ENCODE data around the gene PTPRO. TPM values are rescaled to one million over a fixed set of nuclear protein-coding genes. Genes with fewer than 3 reads are reported as not detected.

PTPRO gene
- polyA plus RNA-seq, 1 of the 3 experiments (the other 2 are of a cell fraction) = 1.4 TPM

GRCh38 chr12:15584366-15585041, 262.2 kb downstream of the PTPRO start:
- no peak overlapping the region for H3K4me3 ChIP-seq (ENCODE audit: low read depth in 2 of 2, low read length in 1 of 2)
- TF ChIP-seq CTCF (IDR thresholded peaks at IDR 0.05) (peak; percentile 85), SMC3 (IDR thresholded peaks at IDR 0.05; ENCODE audit: low read depth, low read length) (peak; percentile 74), EP300 (IDR thresholded peaks at IDR 0.05; ENCODE audit: borderline replicate concordance in 1 of 2, low read depth in 1 of 2, low read length in 1 of 2) (no peak), RAD21 (IDR thresholded peaks at IDR 0.05; ENCODE audit: low read length) (peak; percentile 71)
- ChIA-PET POLR2A (no interaction called here), CTCF (interaction anchor here (0.7 to 3.7 kb wide), 19 partner anchors 10 to 354 kb away, joined by 3 to 25 read pairs (median 4); no protein-coding TSS in a partner anchor)
- WGBS (ENCODE audit: low lambda C conversion rate) = 36% methylated on average over 3 of the region's 3 CpGs
- no peak overlapping the region for H3K9ac ChIP-seq
- no peaks in the 10 kb centered on the region for H3K79me2 ChIP-seq (ENCODE audit: insufficient read depth)
- H3K4me1 ChIP-seq (ENCODE audit: control insufficient read depth in 1 of 2, insufficient read depth in 2 of 2, low read depth in 1 of 2, low read length in 1 of 2) = no peaks in the 10 kb centered on the region
- no peaks in the 10 kb centered on the region for H4K20me1 ChIP-seq (ENCODE audit: insufficient read depth)
- no peaks in the 10 kb centered on the region for H3K27me3 ChIP-seq (ENCODE audit: insufficient read depth)
- no peaks in the 10 kb centered on the region for H3K36me3 ChIP-seq (replicated peaks in 1 of 2; ENCODE audit: control insufficient read depth in 1 of 2, insufficient read depth in 2 of 2, low read length in 1 of 2)
- H3K27ac ChIP-seq (ENCODE audit: low read depth in 2 of 2, low read length in 1 of 2) = no peak overlapping the region
- no peaks in the 10 kb centered on the region for H3F3A ChIP-seq (replicated peaks; ENCODE audit: insufficient read depth)
- peak; percentile 5 for DNase-seq
- H3K9me2 ChIP-seq = no peaks in the 10 kb centered on the region
- no peaks in the 10 kb centered on the region for H3K9me3 ChIP-seq
- no peak overlapping the region for H3K4me2 ChIP-seq
- no peak overlapping the region for H2AFZ ChIP-seq (ENCODE audit: low read depth)

- WGBS (ENCODE audit: low lambda C conversion rate) = 75% methylated on average over 8 of the region's 8 CpGs
- Histone ChIP-seq H3K9me3 (no peaks in the 10 kb centered on the region), H2AFZ (ENCODE audit: low read depth) (no peak overlapping the region), H3K9me2 (no peaks in the 10 kb centered on the region), H3K4me2 (no peak overlapping the region), H3K36me3 (replicated peaks in 1 of 2; ENCODE audit: control insufficient read depth in 1 of 2, insufficient read depth in 2 of 2, low read length in 1 of 2) (no peaks in the 10 kb centered on the region), H4K20me1 (ENCODE audit: insufficient read depth) (no peaks in the 10 kb centered on the region), H3F3A (replicated peaks; ENCODE audit: insufficient read depth) (no peaks in the 10 kb centered on the region), H3K4me3 (ENCODE audit: low read depth in 2 of 2, low read length in 1 of 2) (no peak overlapping the region), H3K79me2 (ENCODE audit: insufficient read depth) (no peaks in the 10 kb centered on the region), H3K9ac (no peak overlapping the region), H3K27ac (ENCODE audit: low read depth in 2 of 2, low read length in 1 of 2) (no peak overlapping the region), H3K27me3 (ENCODE audit: insufficient read depth) (no peaks in the 10 kb centered on the region), H3K4me1 (ENCODE audit: control insufficient read depth in 1 of 2, insufficient read depth in 2 of 2, low read depth in 1 of 2, low read length in 1 of 2) (no peaks in the 10 kb centered on the region; a peak in 2 of 4 replicates)
- ChIA-PET POLR2A (no interaction called here), CTCF (interaction anchor here (0.6 to 8.3 kb wide), 28 partner anchors 10 to 1486 kb away, joined by 3 to 98 read pairs (median 4); no protein-coding TSS in a partner anchor)
- TF ChIP-seq JUND (IDR thresholded peaks at IDR 0.05) (no peak), TCF12 (IDR thresholded peaks at IDR 0.05) (no peak), FOXM1 (IDR thresholded peaks at IDR 0.05; ENCODE audit: low read depth) (no peak), GABPA (IDR thresholded peaks at IDR 0.05; ENCODE audit: low read depth) (no peak)
- no peak for DNase-seq
These were observed 267.2 kb downstream of the PTPRO start for GRCh38 chr12:15589328-15590032.

Data from SK-N-SH (cell line).